Sigmoid colon (tissue), 7 donors: ENCODE data around the gene HSPA4. TPM values are rescaled to one million over a fixed set of nuclear protein-coding genes. Genes with fewer than 3 reads are reported as not detected.

ENCODE experiments used
- DNase-seq: peaks from one replicate; pipeline ENCODE4 v3.0.0-alpha.2; 2019
- H3K27ac ChIP-seq, 4 donors: fragments of 200-600 bp; sonication (generic); one replicate each; pipeline ENCODE4 v1.5.1; 2016 to 2019; ENCODE audit warnings: mild to moderate bottlenecking in 1 of 4
- H3K27me3 ChIP-seq, 3 donors: fragments of 200-600 bp; sonication (generic); one replicate each; pipeline ENCODE4 v1.5.1; 2019; ENCODE audit warnings: mild to moderate bottlenecking in 1 of 3
- H3K36me3 ChIP-seq, 4 donors: fragments of 200-600 bp; sonication (generic); one replicate each; pipeline ENCODE4 v1.5.1; 2016 to 2019
- H3K4me1 ChIP-seq, 4 donors: fragments of 200-600 bp; sonication (generic); one replicate each; pipeline ENCODE4 v1.5.1; 2017 to 2019
- H3K4me3 ChIP-seq, 4 donors: fragments of 200-600 bp; sonication (generic); one replicate each; pipeline ENCODE4 v1.5.1; 2017 to 2019; ENCODE audit warnings: mild to moderate bottlenecking in 2 of 4, moderate library complexity in 1 of 4
- H3K9me3 ChIP-seq, 4 donors: fragments of 200-600 bp in 3 of 4; sonication (generic) in 3 of 4; one replicate each; pipeline versions ENCODE4 v1.5.1 to v1.6.1; 2013 to 2019
- CTCF ChIP-seq, 4 experiments: fragments of 450-650 bp in 3 of 4; fragments of 200-600 bp in 1 of 4; IDR thresholded peaks; one replicate each; pipeline ENCODE4 v1.5.1; 2016 to 2019; ENCODE audit warnings: antibody characterized with exemption in 4 of 4, mild to moderate bottlenecking in 3 of 4, moderate library complexity in 2 of 4
- EP300 ChIP-seq, 4 donors: sonication (generic); formaldehyde crosslinking; IDR thresholded peaks; one replicate each; pipeline ENCODE4 v1.6.1; 2017; ENCODE audit warnings: antibody characterized with exemption in 4 of 4
- POLR2A ChIP-seq, 2 donors: fragments of 450-650 bp; IDR thresholded peaks; one replicate each; pipeline ENCODE4 v1.6.1; 2016; ENCODE audit warnings: antibody characterized with exemption in 2 of 2, mild to moderate bottlenecking in 2 of 2, moderate library complexity in 2 of 2
- POLR2AphosphoS5 ChIP-seq, 4 donors: sonication (generic); formaldehyde crosslinking; IDR thresholded peaks; one replicate each; pipeline ENCODE4 v1.6.1; 2017; ENCODE audit warnings: antibody characterized with exemption in 4 of 4
- WGBS, 2 donors: extraction: QIAGEN DNeasy Blood & Tissue Kit; methylation state at CpG; one replicate each; pipeline ENCODE4 v1.1.7; 2013; 5-methylcytosine and 5-hydroxymethylcytosine counted together
- intact Hi-C: fragments of 100-400 bp; cut with DNase I; formaldehyde crosslinking; loops from one replicate; pipeline ENCODE4 v1.15.1; 2023
- polyA plus RNA-seq, 3 donors: library from polyadenylated mRNA; stranded (reverse); fragments of 200-250 nt; gene quantifications; one replicate each; pipeline ENCODE4 v1.2.3, GENCODE V29; 2013
- total RNA-seq, 4 donors: library from RNA; depleted of rRNA; stranded (reverse); fragments of >200 nt; gene quantifications; one replicate each; pipeline ENCODE4 v1.1.0, GENCODE V29; 2016
- donor health status: healthy with polysubstance abuse.
- donor health status: Bipolar disorder and iron deficiency.
- donor health status: healthy.

HSPA4 gene
- total and polyA plus RNA-seq, 7 donors = 24.0 to 54.0 (median 40.3) TPM

- Histone ChIP-seq H3K27ac (no peak overlapping the region), H3K36me3 (no peaks in the 10 kb centered on the region), H3K4me3 (no peak overlapping the region), H3K9me3 (no peaks in the 10 kb centered on the region), H3K27me3 (no peaks in the 10 kb centered on the region), H3K4me1 (peaks cover 0 to 21% (median 11%) of the 10 kb centered on the region in 4 donors)
- no peak for DNase-seq
- intact Hi-C loops = no loop called here
- 92 to 94% methylated on average over 1 of the region's 1 CpG for WGBS, 2 donors
- TF ChIP-seq POLR2AphosphoS5 (IDR thresholded peaks at IDR 0.05) = no peak
- TF ChIP-seq POLR2A (IDR thresholded peaks at IDR 0.05) = no peak
- TF ChIP-seq EP300 (IDR thresholded peaks at IDR 0.05) = no peak
- TF ChIP-seq CTCF (IDR thresholded peaks at IDR 0.05) = no peak
These were observed 22.4 kb upstream of the HSPA4 start for GRCh38 chr5:133029416-133029815.

DNA sequence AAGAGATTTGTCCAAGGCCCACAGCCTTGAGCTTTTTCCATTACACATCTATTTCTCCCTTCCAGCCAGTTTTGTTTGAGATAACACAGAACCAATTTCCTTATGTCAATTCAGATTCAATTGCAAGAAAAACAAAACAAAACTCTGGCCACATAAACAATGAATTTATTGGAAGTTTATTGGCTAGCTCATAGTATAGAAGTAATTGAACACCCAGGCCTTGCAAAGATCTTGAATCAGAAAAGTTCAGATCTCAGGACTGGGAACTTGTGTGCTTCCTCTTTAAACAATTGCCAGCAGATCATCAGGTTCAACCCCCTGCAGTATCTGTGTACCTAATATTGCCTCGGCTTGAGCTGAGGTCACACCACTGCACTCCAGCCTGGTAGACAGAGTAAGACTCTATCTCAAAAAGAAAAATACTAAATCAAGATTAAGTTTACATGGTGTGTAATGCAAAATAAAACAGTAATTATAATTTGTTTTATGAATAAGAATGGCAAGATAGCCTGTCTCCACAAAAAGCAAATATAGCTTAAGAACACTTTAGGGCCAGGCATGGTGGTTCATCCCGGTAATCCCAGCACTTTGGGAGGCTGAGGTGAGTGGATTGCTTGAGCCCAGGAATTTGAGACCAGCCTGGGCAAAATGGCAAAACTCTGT, 21.3 kb upstream of the HSPA4 start:
- H3K4me3 ChIP-seq = no peak overlapping the region
- intact Hi-C loops = no loop called here
- H3K4me1 ChIP-seq = peaks cover 0 to 10% (median 6%) of the 10 kb centered on the region in 4 donors
- no peak overlapping the region for H3K27ac ChIP-seq
- WGBS, 2 donors = 48 to 61% methylated on average over 2 of the region's 2 CpGs
- H3K9me3 ChIP-seq = no peaks in the 10 kb centered on the region
- H3K36me3 ChIP-seq = no peaks in the 10 kb centered on the region
- no peak for TF ChIP-seq POLR2A (IDR thresholded peaks at IDR 0.05)
- TF ChIP-seq CTCF (IDR thresholded peaks at IDR 0.05) = no peak
- no peaks in the 10 kb centered on the region for H3K27me3 ChIP-seq
- DNase-seq = no peak

DNA sequence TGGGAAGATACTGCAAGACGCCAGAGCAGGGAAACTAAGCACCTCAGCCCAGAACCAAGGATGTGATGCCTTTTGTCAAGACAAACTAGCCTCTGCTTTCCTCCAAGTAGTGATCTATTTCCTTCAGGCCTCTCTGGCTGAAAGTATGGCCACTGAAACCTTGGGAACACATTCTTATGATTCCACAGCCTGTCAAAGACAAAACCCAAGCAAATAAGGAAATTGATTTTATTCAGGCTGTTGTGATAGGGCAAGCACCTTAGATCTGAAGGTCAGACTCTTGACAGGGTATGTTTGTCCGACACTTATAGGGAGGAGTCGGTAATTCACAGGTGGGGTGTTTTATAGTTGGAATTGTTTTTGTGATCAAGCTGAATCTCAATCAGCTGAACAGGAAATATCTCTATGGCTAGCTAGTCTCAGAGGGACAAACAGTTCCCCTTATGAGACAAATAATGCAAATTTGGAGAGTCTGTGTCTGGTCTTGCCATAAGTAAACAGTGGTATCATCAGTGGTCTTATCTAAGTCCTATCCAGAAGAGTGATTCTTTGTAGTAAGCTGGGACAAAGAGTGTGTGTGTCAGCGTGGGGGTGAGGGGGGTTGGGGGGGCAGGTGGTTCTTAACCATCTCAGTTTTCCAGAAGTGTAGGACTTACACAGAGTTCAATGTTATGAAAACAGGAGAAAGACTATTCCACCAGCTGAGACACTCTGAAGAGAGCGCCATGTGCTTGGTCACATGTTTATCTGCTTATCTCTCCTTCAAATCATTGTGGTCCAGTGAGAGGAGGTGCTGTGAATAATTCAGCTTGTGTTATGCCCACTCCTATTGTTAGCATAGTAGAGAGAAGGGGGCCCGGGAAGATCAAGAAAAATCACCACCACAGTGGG, 18.7 kb upstream of the HSPA4 start:
- Histone ChIP-seq H3K4me3 (no peak overlapping the region), H3K36me3 (no peaks in the 10 kb centered on the region), H3K4me1 (no peaks in the 10 kb centered on the region), H3K27me3 (no peaks in the 10 kb centered on the region), H3K27ac (no peak overlapping the region), H3K9me3 (no peaks in the 10 kb centered on the region)
- 20 to 43% methylated on average over 6 of the region's 6 CpGs for WGBS, 2 donors
- DNase-seq = no peak
- intact Hi-C loops = no loop called here
- no peak for TF ChIP-seq CTCF (IDR thresholded peaks at IDR 0.05)
- no peak for TF ChIP-seq EP300 (IDR thresholded peaks at IDR 0.05)
- no peak for TF ChIP-seq POLR2A (IDR thresholded peaks at IDR 0.05)
- TF ChIP-seq POLR2AphosphoS5 (IDR thresholded peaks at IDR 0.05) = no peak

DNA sequence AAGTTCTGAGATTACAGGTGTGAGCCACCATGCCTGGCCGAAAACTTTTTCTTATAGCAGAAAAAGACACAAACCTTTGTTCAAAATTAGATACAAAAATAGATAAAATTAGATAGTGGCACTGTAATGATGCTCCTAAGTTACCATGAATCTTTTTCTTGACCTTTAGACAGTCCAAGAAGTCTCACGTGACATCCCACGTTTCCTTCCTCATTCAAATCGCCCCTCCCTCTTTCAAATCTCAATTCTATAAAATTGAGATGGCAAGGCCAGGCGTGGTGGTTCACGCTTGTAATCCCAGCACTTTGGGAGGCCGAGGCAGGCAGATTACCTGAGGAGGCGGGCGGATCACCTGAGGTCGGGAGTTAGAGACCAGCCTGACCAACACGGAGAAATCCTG, 17.7 kb upstream of the HSPA4 start:
- Histone ChIP-seq H3K27ac (no peak overlapping the region), H3K36me3 (no peaks in the 10 kb centered on the region), H3K27me3 (no peaks in the 10 kb centered on the region), H3K4me1 (no peaks in the 10 kb centered on the region), H3K9me3 (no peaks in the 10 kb centered on the region), H3K4me3 (no peak overlapping the region)
- TF ChIP-seq EP300 (IDR thresholded peaks at IDR 0.05) (no peak), POLR2A (IDR thresholded peaks at IDR 0.05) (no peak), CTCF (IDR thresholded peaks at IDR 0.05) (no peak), POLR2AphosphoS5 (IDR thresholded peaks at IDR 0.05) (no peak)
- DNase-seq = no peak
- intact Hi-C loops = no loop called here
- 62 to 79% methylated on average over 11 of the region's 11 CpGs for WGBS, 2 donors
